ENCODE measurements around the gene AKT1. TPM values are rescaled to one million over a fixed set of nuclear protein-coding genes. Genes with fewer than 3 reads are reported as not detected.

AKT1 gene
- total and polyA plus RNA-seq, 2 of the 13 experiments (the other 11 are each of a cell fraction or from before 2014, with no cell fraction given), result 96.2 to 116 TPM

DNA sequence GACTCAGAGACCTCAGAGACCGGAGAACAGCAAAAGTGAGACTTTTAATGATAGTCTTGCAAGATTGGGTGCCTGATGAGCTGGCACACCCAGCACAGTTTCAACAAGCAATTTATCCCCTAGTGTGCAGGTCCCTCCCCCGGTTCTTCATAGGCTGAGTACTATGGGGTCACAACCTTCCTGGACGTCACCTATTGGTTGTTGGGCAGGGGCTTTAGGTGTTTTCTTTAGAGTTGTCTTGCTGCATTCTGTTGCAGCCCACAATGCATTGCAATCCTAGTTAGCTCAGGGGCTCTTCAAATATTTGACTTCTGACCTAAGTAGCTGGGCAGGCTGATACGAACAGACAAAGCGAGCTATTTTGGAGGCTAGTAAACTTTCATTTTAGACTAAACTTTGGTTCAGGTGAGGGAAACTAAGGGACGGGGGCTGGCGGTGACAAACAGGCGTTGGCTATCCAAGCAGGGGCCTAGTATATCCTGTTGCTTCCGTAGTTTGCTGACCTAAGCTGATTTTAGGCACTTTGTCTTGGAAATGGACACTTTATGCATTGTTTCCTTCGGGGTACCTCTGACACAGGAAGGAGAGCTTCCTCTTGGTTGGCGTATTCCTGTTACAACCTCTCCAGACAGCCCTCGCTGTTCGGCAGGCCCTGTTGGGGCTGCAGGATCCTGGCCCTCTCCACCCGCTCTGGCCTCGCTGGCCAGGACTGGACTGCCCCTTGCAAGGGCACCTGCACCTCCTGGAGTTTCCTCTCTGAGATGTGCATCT, 28.5 kb downstream of the AKT1 start (continued):
- no peak for TF ChIP-seq ZNF234 (CRISPR knock-in tag; conservative IDR thresholded peaks at IDR 0.05)
- TF ChIP-seq, protein P1, sequence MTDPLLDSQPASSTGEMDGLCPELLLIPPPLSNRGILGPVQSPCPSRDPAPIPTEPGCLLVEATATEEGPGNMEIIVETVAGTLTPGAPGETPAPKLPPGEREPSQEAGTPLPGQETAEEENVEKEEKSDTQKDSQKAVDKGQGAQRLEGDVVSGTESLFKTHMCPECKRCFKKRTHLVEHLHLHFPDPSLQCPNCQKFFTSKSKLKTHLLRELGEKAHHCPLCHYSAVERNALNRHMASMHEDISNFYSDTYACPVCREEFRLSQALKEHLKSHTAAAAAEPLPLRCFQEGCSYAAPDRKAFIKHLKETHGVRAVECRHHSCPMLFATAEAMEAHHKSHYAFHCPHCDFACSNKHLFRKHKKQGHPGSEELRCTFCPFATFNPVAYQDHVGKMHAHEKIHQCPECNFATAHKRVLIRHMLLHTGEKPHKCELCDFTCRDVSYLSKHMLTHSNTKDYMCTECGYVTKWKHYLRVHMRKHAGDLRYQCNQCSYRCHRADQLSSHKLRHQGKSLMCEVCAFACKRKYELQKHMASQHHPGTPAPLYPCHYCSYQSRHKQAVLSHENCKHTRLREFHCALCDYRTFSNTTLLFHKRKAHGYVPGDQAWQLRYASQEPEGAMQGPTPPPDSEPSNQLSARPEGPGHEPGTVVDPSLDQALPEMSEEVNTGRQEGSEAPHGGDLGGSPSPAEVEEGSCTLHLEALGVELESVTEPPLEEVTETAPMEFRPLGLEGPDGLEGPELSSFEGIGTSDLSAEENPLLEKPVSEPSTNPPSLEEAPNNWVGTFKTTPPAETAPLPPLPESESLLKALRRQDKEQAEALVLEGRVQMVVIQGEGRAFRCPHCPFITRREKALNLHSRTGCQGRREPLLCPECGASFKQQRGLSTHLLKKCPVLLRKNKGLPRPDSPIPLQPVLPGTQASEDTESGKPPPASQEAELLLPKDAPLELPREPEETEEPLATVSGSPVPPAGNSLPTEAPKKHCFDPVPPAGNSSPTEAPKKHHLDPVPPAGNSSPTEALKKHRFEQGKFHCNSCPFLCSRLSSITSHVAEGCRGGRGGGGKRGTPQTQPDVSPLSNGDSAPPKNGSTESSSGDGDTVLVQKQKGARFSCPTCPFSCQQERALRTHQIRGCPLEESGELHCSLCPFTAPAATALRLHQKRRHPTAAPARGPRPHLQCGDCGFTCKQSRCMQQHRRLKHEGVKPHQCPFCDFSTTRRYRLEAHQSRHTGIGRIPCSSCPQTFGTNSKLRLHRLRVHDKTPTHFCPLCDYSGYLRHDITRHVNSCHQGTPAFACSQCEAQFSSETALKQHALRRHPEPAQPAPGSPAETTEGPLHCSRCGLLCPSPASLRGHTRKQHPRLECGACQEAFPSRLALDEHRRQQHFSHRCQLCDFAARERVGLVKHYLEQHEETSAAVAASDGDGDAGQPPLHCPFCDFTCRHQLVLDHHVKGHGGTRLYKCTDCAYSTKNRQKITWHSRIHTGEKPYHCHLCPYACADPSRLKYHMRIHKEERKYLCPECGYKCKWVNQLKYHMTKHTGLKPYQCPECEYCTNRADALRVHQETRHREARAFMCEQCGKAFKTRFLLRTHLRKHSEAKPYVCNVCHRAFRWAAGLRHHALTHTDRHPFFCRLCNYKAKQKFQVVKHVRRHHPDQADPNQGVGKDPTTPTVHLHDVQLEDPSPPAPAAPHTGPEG (CRISPR knock-in tag; IDR thresholded peaks at IDR 0.05), result no peak
- TF ChIP-seq FOXK2 (IDR thresholded peaks at IDR 0.05), result peak; percentile 60
- TF ChIP-seq ZNF12 (CRISPR knock-in tag; IDR thresholded peaks at IDR 0.05), result no peak
- no peak; the same call in 2 of the 3 replicates for TF ChIP-seq MXI1 (IDR thresholded peaks at IDR 0.05; ENCODE audit: borderline replicate concordance, low read depth, low read length)
- no peak for TF ChIP-seq NFE2 (CRISPR knock-in tag; IDR thresholded peaks at IDR 0.05)
- peak; percentile 96 for TF ChIP-seq POLR2G (IDR thresholded peaks at IDR 0.05; ENCODE audit: low read depth, low read length)
- TF ChIP-seq ZFP90 (CRISPR knock-in tag; IDR thresholded peaks at IDR 0.05; ENCODE audit: borderline replicate concordance), result no peak; the same call in 1 of the 2 replicates
- TF ChIP-seq, protein P2, sequence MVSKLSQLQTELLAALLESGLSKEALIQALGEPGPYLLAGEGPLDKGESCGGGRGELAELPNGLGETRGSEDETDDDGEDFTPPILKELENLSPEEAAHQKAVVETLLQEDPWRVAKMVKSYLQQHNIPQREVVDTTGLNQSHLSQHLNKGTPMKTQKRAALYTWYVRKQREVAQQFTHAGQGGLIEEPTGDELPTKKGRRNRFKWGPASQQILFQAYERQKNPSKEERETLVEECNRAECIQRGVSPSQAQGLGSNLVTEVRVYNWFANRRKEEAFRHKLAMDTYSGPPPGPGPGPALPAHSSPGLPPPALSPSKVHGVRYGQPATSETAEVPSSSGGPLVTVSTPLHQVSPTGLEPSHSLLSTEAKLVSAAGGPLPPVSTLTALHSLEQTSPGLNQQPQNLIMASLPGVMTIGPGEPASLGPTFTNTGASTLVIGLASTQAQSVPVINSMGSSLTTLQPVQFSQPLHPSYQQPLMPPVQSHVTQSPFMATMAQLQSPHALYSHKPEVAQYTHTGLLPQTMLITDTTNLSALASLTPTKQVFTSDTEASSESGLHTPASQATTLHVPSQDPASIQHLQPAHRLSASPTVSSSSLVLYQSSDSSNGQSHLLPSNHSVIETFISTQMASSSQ (IDR thresholded peaks at IDR 0.05; ENCODE audit: low read depth), result no peak
- TF ChIP-seq, protein P2 (CRISPR knock-in tag; IDR thresholded peaks at IDR 0.05; ENCODE audit: borderline replicate concordance), result no peak
- TF ChIP-seq CENPT (CRISPR knock-in tag; IDR thresholded peaks at IDR 0.05; ENCODE audit: low read depth), result no peak
- TF ChIP-seq KAT8 (CRISPR knock-in tag; IDR thresholded peaks at IDR 0.05), result peak; percentile 59; the same call in 1 of the 2 replicates
- TF ChIP-seq STAT5B (CRISPR knock-in tag; IDR thresholded peaks at IDR 0.05), result no peak
- no peak for TF ChIP-seq SYNCRIP (IDR thresholded peaks at IDR 0.05; ENCODE audit: insufficient read depth, low read depth, low read length)
- TF ChIP-seq STAG1 (CRISPR knock-in tag; IDR thresholded peaks at IDR 0.05), result no peak
- TF ChIP-seq, protein P3, sequence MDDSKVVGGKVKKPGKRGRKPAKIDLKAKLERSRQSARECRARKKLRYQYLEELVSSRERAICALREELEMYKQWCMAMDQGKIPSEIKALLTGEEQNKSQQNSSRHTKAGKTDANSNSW (CRISPR knock-in tag; IDR thresholded peaks at IDR 0.05; ENCODE audit: borderline replicate concordance), result no peak
